Astrocyte (in vitro differentiated cells and primary cell): ENCODE measurements around the gene PPP1R7.

ENCODE experiments used
- CTCF ChIP-seq: IDR thresholded peaks from 2 replicates; pipeline ENCODE4 v1.5.1; 2011; ENCODE audit warnings: low read depth, mild to moderate bottlenecking, inconsistent platforms, low read length, moderate library complexity; ENCODE audit not compliant: insufficient read depth
- EZH2 ChIP-seq: IDR thresholded peaks from 2 replicates; pipeline ENCODE4 v1.6.1; 2012; ENCODE audit warnings: mild to moderate bottlenecking, low read length, inconsistent platforms; ENCODE audit not compliant: insufficient read depth

- TF ChIP-seq CTCF (no peak), EZH2 (no peak)
Measured at GRCh38 chr2:241180495-241180894, 30.2 kb downstream of the PPP1R7 start.
